ENCODE data around the gene YES1.

- TF ChIP-seq GATA2 (IDR thresholded peaks at IDR 0.05; ENCODE audit: low read depth, low read length), result no peak
- TF ChIP-seq GATA3 (IDR thresholded peaks at IDR 0.05; ENCODE audit: low read depth, low read length), result no peak
Observed at GRCh38 chr18:711657-712400, 100.2 kb downstream of the YES1 start.

Data from SH-SY5Y (cell line).